GM10248 (cell line): Measurements from ENCODE around the gene ATG13.

Experiments used
- CTCF ChIA-PET: fragments of 300-600 bp; sonication (Branson Sonifier 250); formaldehyde crosslinking; extraction: SDS; loops from one replicate; lab custom pipeline; 2021; ENCODE audit warnings: antibody characterized with exemption; lab: Yijun Ruan, JAX
- POLR2A ChIA-PET: fragments of 350-650 bp; sonication (Branson Sonifier 250); formaldehyde crosslinking; extraction: SDS; loops from one replicate; lab custom pipeline; 2020; ENCODE audit warnings: antibody characterized with exemption; lab: Yijun Ruan, JAX
- DNase-seq: peaks from one replicate; pipeline ENCODE4 v3.0.0; 2012; ENCODE audit errors: extremely low spot score
- CTCF ChIP-seq: IDR thresholded peaks from 2 replicates; pipeline ENCODE4 v1.5.1; 2012; ENCODE audit warnings: mild to moderate bottlenecking, low read depth; ENCODE audit errors: extremely low read depth, missing control alignments, control extremely low read depth

The ATG13 gene

GRCh38 chr11:46631676-46632075, 14.3 kb downstream of the ATG13 start:
- POLR2A ChIA-PET = interaction anchor here (0.6 kb wide), 1 partner anchor 102 kb away, joined by 3 read pairs; no protein-coding TSS in a partner anchor
- CTCF ChIA-PET = interaction anchor here (1.2 to 1.8 kb wide), 3 partner anchors 14 to 16 kb away, joined by 3 to 8 read pairs (median 3); partner anchors contain the start of gene ATG13

GRCh38 chr11:46632502-46632901, 15.1 kb downstream of the ATG13 start:
- ChIA-PET CTCF (interaction anchor here (1.3 to 1.8 kb wide), 2 partner anchors 11 to 13 kb away, joined by 3 to 5 read pairs; no protein-coding TSS in a partner anchor), POLR2A (no interaction called here)
- DNase-seq = no peak
- TF ChIP-seq CTCF = no peak

More at GRCh38 chr11:46631676-46632075, 14.3 kb downstream of the ATG13 start:
- TF ChIP-seq CTCF = no peak
- no peak for DNase-seq

GRCh38 chr11:46633291-46634217, 16.2 kb downstream of the ATG13 start:
- no peak for TF ChIP-seq CTCF
- ChIA-PET CTCF (interaction anchor here (0.8 to 1.8 kb wide), 6 partner anchors 9 to 104 kb away, joined by 3 to 5 read pairs (median 4); no protein-coding TSS in a partner anchor), POLR2A (no interaction called here)
- no peak for DNase-seq

- ChIA-PET POLR2A (no interaction called here), CTCF (no interaction called here)
- DNase-seq = no peak
- no peak for TF ChIP-seq CTCF
Measured at GRCh38 chr11:46635557-46636139, 18.3 kb downstream of the ATG13 start.

- no peak for TF ChIP-seq CTCF
- CTCF ChIA-PET = interaction anchor here (1.3 kb wide), 1 partner anchor 20 kb away, joined by 3 read pairs; the partner anchor contains the start of gene ATG13
- no peak for DNase-seq
- POLR2A ChIA-PET = no interaction called here
Measured at GRCh38 chr11:46637546-46637945, 20.2 kb downstream of the ATG13 start.

GRCh38 chr11:46639197-46639839, 22.0 kb downstream of the ATG13 start:
- no peak for DNase-seq
- ChIA-PET POLR2A (no interaction called here), CTCF (interaction anchor here (1.5 to 3.1 kb wide), 3 partner anchors 13 to 61 kb away, joined by 4 to 13 read pairs (median 5); partner anchors contain the start of genes ARHGAP1 and ZNF408)
- TF ChIP-seq CTCF = no peak
